ENCODE measurements around the gene IMPG2.

Gene IMPG2

DNA sequence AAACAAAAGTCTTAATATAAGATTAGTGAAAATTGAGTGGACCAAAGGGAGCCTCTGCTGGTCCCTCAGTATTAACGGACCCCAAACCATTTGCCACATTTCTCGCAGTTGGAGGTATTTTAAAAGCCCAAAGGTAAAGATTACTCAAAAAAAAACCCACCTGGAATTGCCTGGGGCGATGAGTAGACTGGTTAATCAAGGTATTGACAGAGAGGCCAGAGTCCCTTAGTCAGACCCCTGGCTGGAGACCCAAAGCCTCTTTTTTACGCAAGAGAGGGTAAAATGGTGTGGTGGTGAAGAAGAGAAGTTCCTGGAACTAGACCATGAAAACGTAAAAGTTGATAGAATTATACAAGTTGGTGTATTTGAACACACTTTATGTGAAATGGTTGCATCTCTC is 137.2 kb downstream of the IMPG2 start:
- no peaks in the 10 kb centered on the region for H3K4me1 ChIP-seq (ENCODE audit: insufficient read depth, low read length)
- no peaks in the 10 kb centered on the region for H3K79me2 ChIP-seq (ENCODE audit: insufficient read depth, low read length)
- no peaks in the 10 kb centered on the region for H3K36me3 ChIP-seq (ENCODE audit: insufficient read depth, low read length)
- no peaks in the 10 kb centered on the region for H3K9me3 ChIP-seq (ENCODE audit: insufficient read depth, low read length, severe bottlenecking)
- H3K27me3 ChIP-seq (ENCODE audit: insufficient read depth, low read length, poor library complexity): no peaks in the 10 kb centered on the region
- H3K4me3 ChIP-seq (ENCODE audit: low read depth in 1 of 2, low read length in 2 of 2): no peak overlapping the region
- no peak overlapping the region for H2AFZ ChIP-seq (ENCODE audit: low read depth, low read length)
- no peak overlapping the region for H3K27ac ChIP-seq (ENCODE audit: low read length)
- ATAC-seq (ENCODE audit: insufficient read depth, low read depth) (no peak), DNase-seq (no peak)
- no peak overlapping the region for H3K9ac ChIP-seq (ENCODE audit: low read depth, low read length)
- H3K4me2 ChIP-seq (ENCODE audit: insufficient read depth, low read length): no peak overlapping the region
- no peaks in the 10 kb centered on the region for H4K20me1 ChIP-seq (ENCODE audit: insufficient read depth, low read length)
- no peak for TF ChIP-seq EZH2 (IDR thresholded peaks at IDR 0.05; ENCODE audit: borderline replicate concordance, low read depth, low read length, severe bottlenecking)
- TF ChIP-seq, protein P1, sequence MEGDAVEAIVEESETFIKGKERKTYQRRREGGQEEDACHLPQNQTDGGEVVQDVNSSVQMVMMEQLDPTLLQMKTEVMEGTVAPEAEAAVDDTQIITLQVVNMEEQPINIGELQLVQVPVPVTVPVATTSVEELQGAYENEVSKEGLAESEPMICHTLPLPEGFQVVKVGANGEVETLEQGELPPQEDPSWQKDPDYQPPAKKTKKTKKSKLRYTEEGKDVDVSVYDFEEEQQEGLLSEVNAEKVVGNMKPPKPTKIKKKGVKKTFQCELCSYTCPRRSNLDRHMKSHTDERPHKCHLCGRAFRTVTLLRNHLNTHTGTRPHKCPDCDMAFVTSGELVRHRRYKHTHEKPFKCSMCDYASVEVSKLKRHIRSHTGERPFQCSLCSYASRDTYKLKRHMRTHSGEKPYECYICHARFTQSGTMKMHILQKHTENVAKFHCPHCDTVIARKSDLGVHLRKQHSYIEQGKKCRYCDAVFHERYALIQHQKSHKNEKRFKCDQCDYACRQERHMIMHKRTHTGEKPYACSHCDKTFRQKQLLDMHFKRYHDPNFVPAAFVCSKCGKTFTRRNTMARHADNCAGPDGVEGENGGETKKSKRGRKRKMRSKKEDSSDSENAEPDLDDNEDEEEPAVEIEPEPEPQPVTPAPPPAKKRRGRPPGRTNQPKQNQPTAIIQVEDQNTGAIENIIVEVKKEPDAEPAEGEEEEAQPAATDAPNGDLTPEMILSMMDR (IDR thresholded peaks at IDR 0.05; ENCODE audit: borderline replicate concordance, extremely low read depth, low read length, poor library complexity, severe bottlenecking): no peak

DNA sequence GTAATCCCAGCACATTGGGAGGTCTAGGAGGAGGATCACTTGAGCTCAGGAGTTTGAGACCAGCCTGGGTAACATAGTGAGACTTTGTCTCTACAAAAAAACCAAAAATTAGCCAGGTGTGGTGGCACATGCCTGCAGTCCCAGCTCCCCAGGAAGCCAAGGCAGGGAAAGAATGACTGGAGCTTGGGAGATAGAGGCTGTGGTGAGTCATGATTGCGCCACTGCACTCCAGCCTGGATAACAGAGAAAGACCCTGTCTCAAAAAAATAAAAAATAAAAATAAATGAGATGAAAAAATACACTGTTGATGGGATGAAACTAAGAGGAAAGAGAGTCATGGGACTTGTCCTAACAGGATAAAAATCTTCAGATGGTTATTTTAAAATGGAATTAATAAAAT is 137.6 kb downstream of the IMPG2 start:
- no peaks in the 10 kb centered on the region for H3K4me1 ChIP-seq (ENCODE audit: insufficient read depth, low read length)
- no peaks in the 10 kb centered on the region for H3K9me3 ChIP-seq (ENCODE audit: insufficient read depth, low read length, severe bottlenecking)
- DNase-seq (no peak), ATAC-seq (ENCODE audit: insufficient read depth, low read depth) (no peak)
- H3K79me2 ChIP-seq (ENCODE audit: insufficient read depth, low read length): no peaks in the 10 kb centered on the region
- no peak overlapping the region for H3K4me3 ChIP-seq (ENCODE audit: low read depth in 1 of 2, low read length in 2 of 2)
- H3K27ac ChIP-seq (ENCODE audit: low read length): no peak overlapping the region
- H3K9ac ChIP-seq (ENCODE audit: low read depth, low read length): no peak overlapping the region
- H2AFZ ChIP-seq (ENCODE audit: low read depth, low read length): no peak overlapping the region
- no peaks in the 10 kb centered on the region for H3K36me3 ChIP-seq (ENCODE audit: insufficient read depth, low read length)
- H3K4me2 ChIP-seq (ENCODE audit: insufficient read depth, low read length): no peak overlapping the region
- H3K27me3 ChIP-seq (ENCODE audit: insufficient read depth, low read length, poor library complexity): no peaks in the 10 kb centered on the region
- H4K20me1 ChIP-seq (ENCODE audit: insufficient read depth, low read length): no peaks in the 10 kb centered on the region
- TF ChIP-seq EZH2 (IDR thresholded peaks at IDR 0.05; ENCODE audit: borderline replicate concordance, low read depth, low read length, severe bottlenecking): no peak
- TF ChIP-seq, protein P1 (IDR thresholded peaks at IDR 0.05; ENCODE audit: borderline replicate concordance, extremely low read depth, low read length, poor library complexity, severe bottlenecking): no peak

DNA sequence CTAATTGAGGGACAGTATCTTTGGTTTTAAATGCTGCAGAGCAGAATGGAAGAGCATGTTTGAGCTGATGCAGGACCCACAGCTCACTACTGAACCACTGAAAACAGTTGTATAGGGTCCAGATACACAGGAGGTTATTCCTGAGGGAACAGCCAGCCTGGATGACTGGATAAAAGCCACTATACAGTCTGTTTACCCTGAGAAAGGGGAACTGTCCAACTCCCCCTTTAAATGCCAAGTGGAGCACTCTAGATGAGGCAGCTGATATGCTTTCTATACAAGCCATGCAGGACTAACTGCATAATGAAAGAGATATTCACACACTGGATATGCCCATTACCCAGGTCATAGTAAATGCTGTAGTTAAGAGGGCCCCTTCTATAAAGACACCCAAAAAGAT is 138.6 kb downstream of the IMPG2 start:
- H3K4me3 ChIP-seq (ENCODE audit: low read depth in 1 of 2, low read length in 2 of 2): no peak overlapping the region
- no peak overlapping the region for H2AFZ ChIP-seq (ENCODE audit: low read depth, low read length)
- no peaks in the 10 kb centered on the region for H3K4me1 ChIP-seq (ENCODE audit: insufficient read depth, low read length)
- no peak overlapping the region for H3K4me2 ChIP-seq (ENCODE audit: insufficient read depth, low read length)
- TF ChIP-seq, protein P1 (IDR thresholded peaks at IDR 0.05; ENCODE audit: borderline replicate concordance, extremely low read depth, low read length, poor library complexity, severe bottlenecking): no peak
- no peak for TF ChIP-seq EZH2 (IDR thresholded peaks at IDR 0.05; ENCODE audit: borderline replicate concordance, low read depth, low read length, severe bottlenecking)
- no peaks in the 10 kb centered on the region for H3K36me3 ChIP-seq (ENCODE audit: insufficient read depth, low read length)
- no peaks in the 10 kb centered on the region for H3K27me3 ChIP-seq (ENCODE audit: insufficient read depth, low read length, poor library complexity)
- H3K27ac ChIP-seq (ENCODE audit: low read length): no peak overlapping the region
- H3K79me2 ChIP-seq (ENCODE audit: insufficient read depth, low read length): no peaks in the 10 kb centered on the region
- DNase-seq (no peak), ATAC-seq (ENCODE audit: insufficient read depth, low read depth) (no peak)
- no peaks in the 10 kb centered on the region for H3K9me3 ChIP-seq (ENCODE audit: insufficient read depth, low read length, severe bottlenecking)
- H4K20me1 ChIP-seq (ENCODE audit: insufficient read depth, low read length): no peaks in the 10 kb centered on the region
- H3K9ac ChIP-seq (ENCODE audit: low read depth, low read length): no peak overlapping the region

GRCh38 chr3:101179637-101180036 is 140.7 kb downstream of the IMPG2 start:
- ATAC-seq (ENCODE audit: insufficient read depth, low read depth) (no peak), DNase-seq (no peak)
- Histone ChIP-seq H3K4me1 (ENCODE audit: insufficient read depth, low read length) (no peaks in the 10 kb centered on the region), H3K9ac (ENCODE audit: low read depth, low read length) (no peak overlapping the region), H2AFZ (ENCODE audit: low read depth, low read length) (no peak overlapping the region), H3K27ac (ENCODE audit: low read length) (no peak overlapping the region), H4K20me1 (ENCODE audit: insufficient read depth, low read length) (no peaks in the 10 kb centered on the region), H3K79me2 (ENCODE audit: insufficient read depth, low read length) (no peaks in the 10 kb centered on the region), H3K9me3 (ENCODE audit: insufficient read depth, low read length, severe bottlenecking) (no peaks in the 10 kb centered on the region), H3K36me3 (ENCODE audit: insufficient read depth, low read length) (no peaks in the 10 kb centered on the region), H3K27me3 (ENCODE audit: insufficient read depth, low read length, poor library complexity) (no peaks in the 10 kb centered on the region), H3K4me2 (ENCODE audit: insufficient read depth, low read length) (no peak overlapping the region), H3K4me3 (ENCODE audit: low read depth in 1 of 2, low read length in 2 of 2) (no peak overlapping the region)
- TF ChIP-seq EZH2 (IDR thresholded peaks at IDR 0.05; ENCODE audit: borderline replicate concordance, low read depth, low read length, severe bottlenecking): no peak
- TF ChIP-seq, protein P1 (IDR thresholded peaks at IDR 0.05; ENCODE audit: borderline replicate concordance, extremely low read depth, low read length, poor library complexity, severe bottlenecking): no peak

All from DND-41 (cell line).